GM18907 (cell line): ENCODE measurements around the gene THSD7B.

Source experiments
- ATAC-seq: cut with Tn5 transposase; IDR thresholded peaks from one replicate; pipeline ENCODE4 v1.9.1; 2021; ENCODE audit warnings: mild to moderate bottlenecking, moderate library complexity; ENCODE audit not compliant: unreplicated experiment

The THSD7B gene

GRCh38 chr2:136798766-136799165 lies 33.4 kb downstream of the THSD7B start:
- no peak for ATAC-seq

- ATAC-seq = no peak
These were observed 36.3 kb downstream of the THSD7B start for GRCh38 chr2:136801661-136802060.

GRCh38 chr2:136809998-136810397 lies 44.7 kb downstream of the THSD7B start:
- ATAC-seq = no peak

- ATAC-seq = no peak
These were observed 53.5 kb downstream of the THSD7B start for GRCh38 chr2:136818839-136819238.

GRCh38 chr2:136823291-136823690 lies 57.9 kb downstream of the THSD7B start:
- no peak for ATAC-seq

- ATAC-seq = no peak
These were observed 62.8 kb downstream of the THSD7B start for GRCh38 chr2:136828162-136828561.

GRCh38 chr2:136828774-136829173 lies 63.4 kb downstream of the THSD7B start:
- ATAC-seq = no peak

- ATAC-seq = no peak
These were observed 79.2 kb downstream of the THSD7B start for GRCh38 chr2:136844546-136844945.

GRCh38 chr2:136858656-136859055 lies 93.3 kb downstream of the THSD7B start:
- ATAC-seq = no peak

- no peak for ATAC-seq
These were observed 95.2 kb downstream of the THSD7B start for GRCh38 chr2:136860443-136860958.

- ATAC-seq = no peak
These were observed 98.1 kb downstream of the THSD7B start for GRCh38 chr2:136863468-136863867.

GRCh38 chr2:136863874-136864273 lies 98.5 kb downstream of the THSD7B start:
- ATAC-seq = no peak

- ATAC-seq = no peak
These were observed 106.1 kb downstream of the THSD7B start for GRCh38 chr2:136871424-136871823.

GRCh38 chr2:136874258-136874657 lies 108.9 kb downstream of the THSD7B start:
- no peak for ATAC-seq

- ATAC-seq = no peak
These were observed 125.8 kb downstream of the THSD7B start for GRCh38 chr2:136891100-136891499.

- ATAC-seq = no peak
These were observed 128.8 kb downstream of the THSD7B start for GRCh38 chr2:136894007-136894634.

- ATAC-seq = no peak
These were observed 136.4 kb downstream of the THSD7B start for GRCh38 chr2:136901732-136902131.

- no peak for ATAC-seq
These were observed 140.4 kb downstream of the THSD7B start for GRCh38 chr2:136905779-136906178.

GRCh38 chr2:136909777-136910176 lies 144.4 kb downstream of the THSD7B start:
- ATAC-seq = no peak

GRCh38 chr2:136916131-136916530 lies 150.8 kb downstream of the THSD7B start:
- ATAC-seq = no peak

GRCh38 chr2:136917411-136917881 lies 152.1 kb downstream of the THSD7B start:
- no peak for ATAC-seq

- ATAC-seq = no peak
These were observed 154.3 kb downstream of the THSD7B start for GRCh38 chr2:136919682-136920081.
